Esophagus squamous epithelium (tissue), 5 donors: Measurements from ENCODE around the gene APOBEC3H. TPM values are rescaled to one million over a fixed set of nuclear protein-coding genes. Genes with fewer than 3 reads are reported as not detected.

Experiments
- DNase-seq: peaks from one replicate; lab custom pipeline; 2025; lab: John Stamatoyannopoulos, UW
- H3K27ac ChIP-seq, 4 donors: fragments of 200-600 bp; sonication (generic); one replicate each; pipeline ENCODE4 v1.5.1; 2016 to 2019; ENCODE audit warnings: mild to moderate bottlenecking in 1 of 4
- H3K27me3 ChIP-seq, 4 donors: fragments of 200-600 bp; sonication (generic); 1 replicate in 3 of 4; 2 replicates in 1 of 4; pipeline versions ENCODE4 v1.5.1 to v1.6.0; 2017 to 2021; ENCODE audit warnings: antibody characterized with exemption in 1 of 4
- H3K36me3 ChIP-seq, 3 donors: fragments of 200-600 bp; sonication (generic); one replicate each; pipeline ENCODE4 v1.5.1; 2016 to 2019
- H3K4me1 ChIP-seq, 3 donors: fragments of 200-600 bp; sonication (generic); one replicate each; pipeline ENCODE4 v1.5.1; 2017 to 2019
- H3K4me3 ChIP-seq, 4 donors: fragments of 200-600 bp; sonication (generic); 1 replicate in 3 of 4; 2 replicates in 1 of 4; pipeline ENCODE4 v1.5.1; 2016 to 2019; ENCODE audit warnings: mild to moderate bottlenecking in 2 of 4, moderate library complexity in 1 of 4
- H3K9me3 ChIP-seq, 3 donors: fragments of 200-600 bp; sonication (generic); one replicate each; pipeline ENCODE4 v1.5.1; 2016 to 2019
- CTCF ChIP-seq, 6 experiments: fragments of 450-650 bp in 4 of 6; fragments of 200-600 bp in 2 of 6; sonication (generic) in 2 of 6; IDR thresholded peaks; one replicate each; pipeline ENCODE4 v1.5.1; 2016 to 2019; ENCODE audit warnings: antibody characterized with exemption in 6 of 6, mild to moderate bottlenecking in 4 of 6, moderate library complexity in 4 of 6
- POLR2A ChIP-seq, 4 donors: fragments of 450-650 bp; IDR thresholded peaks; one replicate each; pipeline ENCODE4 v1.6.1; 2017; ENCODE audit warnings: antibody characterized with exemption in 4 of 4, mild to moderate bottlenecking in 4 of 4, moderate library complexity in 3 of 4
- WGBS, 2 donors: methylation state at CpG; one replicate each; pipeline ENCODE4 v1.1.5; 2018; 5-methylcytosine and 5-hydroxymethylcytosine counted together
- intact Hi-C: fragments of 100-400 bp; cut with DNase I; formaldehyde crosslinking; loops from one replicate; pipeline ENCODE4 v1.15.0; 2022
- total RNA-seq, 4 donors: library from RNA; depleted of rRNA; stranded (reverse); fragments of >200 nt; gene quantifications; one replicate each; pipeline ENCODE4 v1.1.0, GENCODE V29; 2016
- donor health status: DM: yes; HTN: yes; CAD: no.

The APOBEC3H gene
- total RNA-seq, 4 donors from 2014 or later = 0.92 to 0.95 TPM; not detected in 2

GRCh38 chr22:39098026-39098425, 982 bp downstream of the APOBEC3H start:
- TF ChIP-seq CTCF (IDR thresholded peaks at IDR 0.05) (no peak), POLR2A (IDR thresholded peaks at IDR 0.05) (no peak)
- Histone ChIP-seq H3K9me3 (no peaks in the 10 kb centered on the region), H3K27ac (peak overlapping the region in 1 of 4 donors; percentile 71), H3K4me3 (no peak overlapping the region), H3K27me3 (no peaks in the 10 kb centered on the region), H3K4me1 (peaks cover 11 to 46% (median 22%) of the 10 kb centered on the region in 3 donors), H3K36me3 (no peaks in the 10 kb centered on the region)
- 72 to 73% methylated on average over 5 to 6 of the region's 6 CpGs for WGBS, 2 donors
- intact Hi-C loops = no loop called here
- DNase-seq = no peak

GRCh38 chr22:39098576-39098975, 1.5 kb downstream of the APOBEC3H start:
- Histone ChIP-seq H3K4me3 (no peak overlapping the region), H3K9me3 (no peaks in the 10 kb centered on the region), H3K4me1 (peaks cover 11 to 46% (median 22%) of the 10 kb centered on the region in 3 donors), H3K27me3 (no peaks in the 10 kb centered on the region), H3K27ac (peak overlapping the region in 1 of 4 donors; percentile 71), H3K36me3 (no peaks in the 10 kb centered on the region)
- intact Hi-C loops = no loop called here
- 64 to 66% methylated on average over 5 to 8 of the region's 8 CpGs for WGBS, 2 donors
- TF ChIP-seq CTCF (IDR thresholded peaks at IDR 0.05) (no peak), POLR2A (IDR thresholded peaks at IDR 0.05) (no peak)
- no peak for DNase-seq

GRCh38 chr22:39101226-39101625, 4.2 kb downstream of the APOBEC3H start:
- Histone ChIP-seq H3K27ac (no peak overlapping the region), H3K27me3 (no peaks in the 10 kb centered on the region), H3K4me1 (peaks cover 11 to 39% (median 22%) of the 10 kb centered on the region in 3 donors), H3K36me3 (no peaks in the 10 kb centered on the region), H3K9me3 (no peaks in the 10 kb centered on the region), H3K4me3 (no peak overlapping the region)
- no peak for TF ChIP-seq CTCF (IDR thresholded peaks at IDR 0.05)
- TF ChIP-seq POLR2A (IDR thresholded peaks at IDR 0.05) = no peak
- 81 to 82% methylated on average over 3 to 5 of the region's 13 CpGs for WGBS, 2 donors
- intact Hi-C loops = no loop called here
- DNase-seq = no peak

- Histone ChIP-seq H3K27me3 (no peaks in the 10 kb centered on the region), H3K36me3 (no peaks in the 10 kb centered on the region), H3K4me1 (peaks cover 0 to 16% (median 6%) of the 10 kb centered on the region in 3 donors), H3K4me3 (no peak overlapping the region), H3K27ac (no peak overlapping the region), H3K9me3 (no peaks in the 10 kb centered on the region)
- no peak for TF ChIP-seq POLR2A (IDR thresholded peaks at IDR 0.05)
- TF ChIP-seq CTCF (IDR thresholded peaks at IDR 0.05) = no peak
- no peak for DNase-seq
- WGBS, 2 donors = 65 to 74% methylated on average over 2 of the region's 2 CpGs
- intact Hi-C loops = no loop called here
These were observed 6.4 kb downstream of the APOBEC3H start for GRCh38 chr22:39103431-39103830.

- Histone ChIP-seq H3K9me3 (no peaks in the 10 kb centered on the region), H3K36me3 (no peaks in the 10 kb centered on the region), H3K4me3 (no peak overlapping the region), H3K27ac (no peak overlapping the region), H3K27me3 (no peaks in the 10 kb centered on the region), H3K4me1 (peaks cover 0 to 10% (median 0%) of the 10 kb centered on the region in 3 donors)
- no peak for DNase-seq
- intact Hi-C loops = no loop called here
- TF ChIP-seq CTCF (IDR thresholded peaks at IDR 0.05) (no peak), POLR2A (IDR thresholded peaks at IDR 0.05) (no peak)
- 78 to 80% methylated on average over 2 of the region's 2 CpGs for WGBS, 2 donors
These were observed 9.3 kb downstream of the APOBEC3H start for GRCh38 chr22:39106326-39106725.
